Tibial artery (tissue), 4 donors: ENCODE results near the gene RPL10.

Source experiments
- DNase-seq, 2 donors: peaks; one replicate each; pipeline ENCODE4 v3.0.0-alpha.2; 2019
- H3K27ac ChIP-seq, 2 donors: fragments of 200-600 bp; sonication (generic) in 1 of 2; 1 replicate in 1 of 2; 2 replicates in 1 of 2; pipeline ENCODE4 v1.5.1; 2018 to 2019; ENCODE audit warnings: mild to moderate bottlenecking in 1 of 2
- H3K27me3 ChIP-seq, 2 donors: fragments of 200-600 bp; sonication (generic) in 1 of 2; one replicate each; pipeline versions ENCODE4 v1.5.1 to v1.6.0; 2016 to 2019
- H3K36me3 ChIP-seq, 3 donors: fragments of 200-600 bp; sonication (generic) in 2 of 3; one replicate each; pipeline ENCODE4 v1.5.1; 2016 to 2019; ENCODE audit warnings: mild to moderate bottlenecking in 2 of 3
- H3K4me1 ChIP-seq, 4 donors: fragments of 200-600 bp; sonication (generic) in 2 of 4; 1 replicate in 3 of 4; 2 replicates in 1 of 4; pipeline ENCODE4 v1.5.1; 2016 to 2019
- H3K4me3 ChIP-seq, 2 donors: fragments of 200-600 bp; sonication (generic) in 1 of 2; 1 replicate in 1 of 2; 2 replicates in 1 of 2; pipeline ENCODE4 v1.5.1; 2018 to 2019; ENCODE audit warnings: mild to moderate bottlenecking in 2 of 2
- H3K9me3 ChIP-seq, 3 donors: fragments of 200-600 bp; sonication (generic) in 1 of 3; one replicate each; pipeline ENCODE4 v1.5.1; 2016 to 2019
- CTCF ChIP-seq, 2 experiments: fragments of 200-600 bp in 1 of 2; fragments of 450-650 bp in 1 of 2; IDR thresholded peaks; one replicate each; pipeline ENCODE4 v1.5.1; 2017 to 2019; ENCODE audit warnings: antibody characterized with exemption in 2 of 2, mild to moderate bottlenecking in 1 of 2, moderate library complexity in 1 of 2
- intact Hi-C: fragments of 100-400 bp; cut with DNase I; formaldehyde crosslinking; loops from one replicate; pipeline ENCODE4 v1.15.0; 2023; ENCODE audit warnings: low total_unique reads

The RPL10 gene

GRCh38 chrX:154367474-154368308, 30.5 kb upstream of the RPL10 start:
- no peak for DNase-seq
- intact Hi-C loops: no loop called here
- peak overlapping the region; percentile 78 to 85 for H3K4me3 ChIP-seq
- no peaks in the 10 kb centered on the region for H3K27me3 ChIP-seq
- peaks cover 67 to 78% (median 71%) of the 10 kb centered on the region in 3 donors for H3K36me3 ChIP-seq
- H3K27ac ChIP-seq: peak overlapping the region; percentile 96 to 98
- peaks cover 0 to 49% (median 39%) of the 10 kb centered on the region in 4 donors for H3K4me1 ChIP-seq
- TF ChIP-seq CTCF (IDR thresholded peaks at IDR 0.05): no peak
- no peaks in the 10 kb centered on the region for H3K9me3 ChIP-seq

- Histone ChIP-seq H3K27ac (peak overlapping the region; percentile 96 to 98), H3K27me3 (no peaks in the 10 kb centered on the region), H3K4me1 (peaks cover 0 to 50% (median 37%) of the 10 kb centered on the region in 4 donors), H3K9me3 (no peaks in the 10 kb centered on the region), H3K36me3 (peaks cover 59 to 67% (median 60%) of the 10 kb centered on the region in 3 donors), H3K4me3 (peak overlapping the region; percentile 78 to 85)
- no peak for TF ChIP-seq CTCF (IDR thresholded peaks at IDR 0.05)
- peak; percentile 81 to 84 for DNase-seq
- intact Hi-C loops: no loop called here
Observed at GRCh38 chrX:154368630-154369448, 29.3 kb upstream of the RPL10 start.

GRCh38 chrX:154369449-154370299, 28.5 kb upstream of the RPL10 start:
- intact Hi-C loops: no loop called here
- no peak for TF ChIP-seq CTCF (IDR thresholded peaks at IDR 0.05)
- Histone ChIP-seq H3K27me3 (no peaks in the 10 kb centered on the region), H3K9me3 (no peaks in the 10 kb centered on the region), H3K4me1 (peaks cover 0 to 51% (median 33%) of the 10 kb centered on the region in 4 donors), H3K36me3 (peaks cover 51 to 62% (median 52%) of the 10 kb centered on the region in 3 donors), H3K4me3 (peak overlapping the region; percentile 78 to 85), H3K27ac (peak overlapping the region; percentile 96 to 98)
- peak; percentile 81 to 93 for DNase-seq

GRCh38 chrX:154370300-154371016, 27.7 kb upstream of the RPL10 start:
- Histone ChIP-seq H3K36me3 (peaks cover 43 to 54% (median 44%) of the 10 kb centered on the region in 3 donors), H3K27ac (peak overlapping the region; percentile 96 to 98), H3K27me3 (no peaks in the 10 kb centered on the region), H3K4me1 (peaks cover 0 to 47% (median 28%) of the 10 kb centered on the region in 4 donors), H3K4me3 (peak overlapping the region; percentile 78 to 85), H3K9me3 (no peaks in the 10 kb centered on the region)
- intact Hi-C loops: no loop called here
- no peak for TF ChIP-seq CTCF (IDR thresholded peaks at IDR 0.05)
- no peak for DNase-seq
